Endodermal cell (in vitro differentiated cells): ENCODE results near the gene PROS1. TPM values are rescaled to one million over a fixed set of nuclear protein-coding genes. Genes with fewer than 3 reads are reported as not detected.
"Not testable (repeated sequence)": the region's sequence is repeated elsewhere in the genome, so short reads cannot be mapped to it uniquely, and the experiment has no call there.

Source experiments
- DNase-seq: peaks from one replicate; pipeline ENCODE4 v3.0.0-alpha.2; 2017
- H3K27ac ChIP-seq: 2 replicates; pipeline ENCODE4 v1.5.1; 2013; ENCODE audit warnings: mild to moderate bottlenecking, low read depth, low read length, moderate library complexity
- H3K27me3 ChIP-seq: 2 replicates; pipeline ENCODE4 v1.6.1; 2013; ENCODE audit warnings: mild to moderate bottlenecking, low read length, moderate library complexity; ENCODE audit not compliant: insufficient read depth, control insufficient read depth, poor library complexity, severe bottlenecking
- H3K36me3 ChIP-seq: 2 replicates; pipeline ENCODE4 v1.7.0; 2013; ENCODE audit warnings: mild to moderate bottlenecking, low read length, moderate library complexity; ENCODE audit not compliant: control insufficient read depth, insufficient read depth
- H3K4me1 ChIP-seq: one replicate; pipeline ENCODE4 v1.7.0; 2013; ENCODE audit warnings: low read length; ENCODE audit not compliant: control insufficient read depth, insufficient read depth
- H3K4me3 ChIP-seq: 2 replicates; pipeline ENCODE4 v1.5.1; 2013; ENCODE audit warnings: mild to moderate bottlenecking, low read length, moderate library complexity
- H3K9ac ChIP-seq: 2 replicates; pipeline ENCODE4 v1.6.1; 2013; ENCODE audit warnings: mild to moderate bottlenecking, low read length, moderate library complexity; ENCODE audit not compliant: poor library complexity, severe bottlenecking; ENCODE audit errors: extremely low read depth
- H3K9me3 ChIP-seq: 2 replicates; pipeline ENCODE4 v1.6.1; 2013; ENCODE audit warnings: mild to moderate bottlenecking, low read length, moderate library complexity; ENCODE audit not compliant: control insufficient read depth
- H3K27ac Mint-ChIP-seq: 2 replicates; pipeline ENCODE4 v1.8.0; 2020; ENCODE audit warnings: mixed read lengths
- H3K27me3 Mint-ChIP-seq: 2 replicates; pipeline ENCODE4 v1.8.0; 2021; ENCODE audit warnings: mild to moderate bottlenecking, mixed read lengths; ENCODE audit not compliant: insufficient read depth
- H3K36me3 Mint-ChIP-seq: 2 replicates; pipeline ENCODE4 v1.8.0; 2020; ENCODE audit warnings: low read depth, mixed read lengths
- H3K4me1 Mint-ChIP-seq: 2 replicates; pipeline ENCODE4 v1.8.0; 2020; ENCODE audit warnings: mixed read lengths
- H3K4me3 Mint-ChIP-seq: 2 replicates; pipeline ENCODE4 v1.8.0; 2020; ENCODE audit warnings: mild to moderate bottlenecking, moderate library complexity, mixed read lengths
- H3K9me3 Mint-ChIP-seq: 2 replicates; pipeline ENCODE4 v1.8.0; 2020; ENCODE audit warnings: mild to moderate bottlenecking, mixed read lengths
- CTCF ChIP-seq: fragments of 200-600 bp; sonication (generic); conservative IDR thresholded peaks from 2 replicates; pipeline ENCODE4 v1.5.0; 2021; ENCODE audit warnings: antibody characterized with exemption, mild to moderate bottlenecking
- WGBS, 2 experiments: methylation state at CpG; one replicate each; pipeline versions ENCODE4 v1.1.5 to v1.1.7; 2013; ENCODE audit warnings: missing lambda C conversion rate in 2 of 2, mixed read lengths in 1 of 2; ENCODE audit not compliant: insufficient coverage in 1 of 2, insufficient read length in 1 of 2; 5-methylcytosine and 5-hydroxymethylcytosine counted together
- total RNA-seq, 2 donors: library from RNA; stranded (reverse); fragmentation: NEBNext Ultra II Directional in 1 of 2; extraction: Animal tissue kit (Norgen Biotek cat#: 25700) in 1 of 2; gene quantifications; 2 replicates in 1 of 2; 3 replicates in 1 of 2; pipeline ENCODE4 v1.2.1, GENCODE V29; 2021

The PROS1 gene
- total RNA-seq, 2 donors from 2014 or later: 8.8 to 52.4 TPM

- Mint-ChIP-seq H3K36me3 (peaks cover 2% of the 10 kb centered on the region), H3K9me3 (peaks cover 70% of the 10 kb centered on the region), H3K4me1 (no peaks in the 10 kb centered on the region), H3K27ac (no peak overlapping the region), H3K27me3 (no peaks in the 10 kb centered on the region), H3K4me3 (no peak overlapping the region)
- no peaks in the 10 kb centered on the region for H3K27me3 ChIP-seq
- H3K4me1 ChIP-seq: no peaks in the 10 kb centered on the region
- no peak overlapping the region for H3K27ac ChIP-seq
- peaks cover 48% of the 10 kb centered on the region for H3K9me3 ChIP-seq
- no peak overlapping the region for H3K4me3 ChIP-seq
- DNase-seq: no peak
- no peak for TF ChIP-seq CTCF
- no peak overlapping the region for H3K9ac ChIP-seq
- H3K36me3 ChIP-seq: no peaks in the 10 kb centered on the region
- no CpG with 5 or more reads among the region's 1 CpG for WGBS, 2 experiments
Observed at GRCh38 chr3:93904568-93904967, 69.1 kb downstream of the PROS1 start.

- peaks cover 73% of the 10 kb centered on the region for H3K9me3 Mint-ChIP-seq
Observed at GRCh38 chr3:93878250-93879017, 95.3 kb downstream of the PROS1 start.

GRCh38 chr3:93877427-93877826 lies 96.3 kb downstream of the PROS1 start:
- H3K9ac ChIP-seq, H3K27ac Mint-ChIP-seq, H3K27me3 ChIP-seq, H3K4me3 Mint-ChIP-seq, DNase-seq, H3K36me3 ChIP-seq, H3K27me3 Mint-ChIP-seq, H3K4me1 ChIP-seq, H3K27ac ChIP-seq, H3K36me3 Mint-ChIP-seq, H3K4me1 Mint-ChIP-seq, H3K4me3 ChIP-seq: not testable (repeated sequence)
- H3K9me3 Mint-ChIP-seq: peaks cover 70% of the 10 kb centered on the region
- peaks cover 50% of the 10 kb centered on the region for H3K9me3 ChIP-seq
- WGBS, 2 experiments: 50 to 65% methylated on average over 1 to 4 of the region's 4 CpGs

More at GRCh38 chr3:93878250-93879017, 95.3 kb downstream of the PROS1 start:
- H3K4me3 Mint-ChIP-seq, DNase-seq, H3K9ac ChIP-seq, H3K27ac Mint-ChIP-seq, H3K4me1 ChIP-seq, H3K4me3 ChIP-seq, H3K27me3 Mint-ChIP-seq, H3K36me3 Mint-ChIP-seq, H3K27me3 ChIP-seq, H3K4me1 Mint-ChIP-seq, H3K36me3 ChIP-seq, H3K27ac ChIP-seq: not testable (repeated sequence)
- H3K9me3 ChIP-seq: peaks cover 57% of the 10 kb centered on the region
- 50 to 66% methylated on average over 1 to 3 of the region's 3 CpGs for WGBS, 2 experiments

- H3K27me3 ChIP-seq, H3K9ac ChIP-seq, H3K27ac ChIP-seq, H3K36me3 ChIP-seq, H3K4me1 Mint-ChIP-seq, H3K4me3 ChIP-seq, H3K36me3 Mint-ChIP-seq, H3K27me3 Mint-ChIP-seq, H3K27ac Mint-ChIP-seq, DNase-seq, H3K4me3 Mint-ChIP-seq, H3K4me1 ChIP-seq: not testable (repeated sequence)
- H3K9me3 ChIP-seq: peaks cover 49% of the 10 kb centered on the region
- H3K9me3 Mint-ChIP-seq: peaks cover 77% of the 10 kb centered on the region
Observed at GRCh38 chr3:93873412-93873811, 100.3 kb downstream of the PROS1 start.
